Activated T-cell treated with anti-CD3 and anti-CD28 coated beads for 1 hour (primary cell): ENCODE results near the gene UBAC2.

Experiments
- DNase-seq: peaks from one replicate; pipeline ENCODE4 v3.0.0-alpha.2; 2020; ENCODE audit warnings: low read depth

UBAC2 gene

DNA sequence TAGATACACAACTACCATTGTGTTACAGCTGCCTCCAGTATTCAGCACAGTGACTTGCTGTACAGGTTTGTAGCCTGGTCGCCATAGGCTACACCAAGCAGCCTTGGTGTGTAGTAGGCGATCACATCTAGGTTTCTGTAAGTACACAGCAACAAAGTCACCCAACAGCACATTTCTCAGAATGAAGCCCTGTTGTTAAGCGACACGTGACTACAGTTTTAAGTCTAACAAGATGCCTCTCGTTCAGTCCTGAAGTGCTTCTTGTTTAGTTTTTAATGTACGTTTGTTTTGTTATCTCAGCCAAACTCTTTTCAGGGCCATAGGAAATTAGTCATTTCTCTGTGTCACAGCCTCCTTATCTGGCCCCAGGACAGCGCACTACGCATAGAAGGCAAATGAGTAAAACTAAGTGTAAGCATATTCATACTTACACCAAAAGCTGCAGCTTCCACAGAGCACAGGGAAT, 156.5 kb downstream of the UBAC2 start:
- no peak for DNase-seq

DNA sequence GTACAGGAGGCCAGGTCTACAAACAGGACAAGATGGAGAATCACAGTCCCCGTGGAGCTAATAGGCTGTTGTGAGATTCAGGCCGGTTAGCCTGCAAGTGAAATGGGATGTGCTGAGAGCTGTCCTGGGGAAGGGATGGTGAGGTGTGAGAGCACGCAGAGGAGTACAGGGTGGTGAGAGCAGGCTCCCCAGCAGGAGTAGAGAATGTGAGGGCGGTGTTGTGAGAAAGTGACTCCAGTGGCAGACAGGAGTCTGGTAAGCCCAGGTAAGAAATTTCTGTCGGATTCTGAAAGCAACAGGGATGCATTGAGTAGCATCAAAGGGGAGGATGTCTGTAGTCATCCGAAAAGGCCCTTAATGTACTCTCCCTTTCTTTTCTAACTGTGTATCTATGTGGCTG, 157.3 kb downstream of the UBAC2 start:
- no peak for DNase-seq

DNA sequence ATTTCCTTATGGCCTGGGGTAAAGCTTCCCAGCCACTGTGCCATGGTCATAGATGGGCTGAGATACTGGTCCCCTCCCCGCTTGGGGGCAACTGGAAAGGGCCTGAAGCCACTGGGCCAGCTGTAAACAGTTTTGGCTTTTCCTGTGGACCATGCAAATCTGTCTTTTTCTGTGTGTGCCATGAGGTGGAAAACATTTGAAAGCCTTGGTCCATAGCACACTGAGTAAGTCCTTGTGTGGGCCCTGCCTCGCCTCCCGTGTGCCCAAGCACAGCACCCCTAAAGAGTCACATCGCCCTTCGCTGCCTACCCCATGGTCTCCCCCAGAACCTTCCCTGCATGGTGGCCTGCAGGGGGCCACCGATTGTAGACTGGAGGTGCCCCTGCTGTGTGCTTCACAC, 158.9 kb downstream of the UBAC2 start:
- DNase-seq: no peak

DNA sequence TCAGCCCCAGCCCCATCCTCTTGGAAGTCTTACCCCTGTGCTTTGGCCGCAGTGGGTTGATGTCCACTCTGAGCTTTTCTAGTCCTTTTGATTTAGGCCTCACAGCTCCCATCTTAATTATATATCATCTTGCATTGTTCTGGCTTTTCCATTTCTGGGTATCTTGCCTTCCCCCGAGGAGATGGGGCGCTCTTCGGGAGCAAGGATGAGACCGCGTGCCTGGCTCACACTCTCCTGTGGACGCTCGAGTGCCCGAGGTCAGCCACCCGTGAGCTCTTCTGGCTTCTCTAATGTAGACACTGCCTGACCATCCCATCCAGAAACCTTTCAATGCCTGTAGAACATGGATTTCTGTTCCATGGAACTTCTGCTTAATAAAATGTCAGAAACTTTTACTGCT, 160.0 kb downstream of the UBAC2 start:
- no peak for DNase-seq

DNA sequence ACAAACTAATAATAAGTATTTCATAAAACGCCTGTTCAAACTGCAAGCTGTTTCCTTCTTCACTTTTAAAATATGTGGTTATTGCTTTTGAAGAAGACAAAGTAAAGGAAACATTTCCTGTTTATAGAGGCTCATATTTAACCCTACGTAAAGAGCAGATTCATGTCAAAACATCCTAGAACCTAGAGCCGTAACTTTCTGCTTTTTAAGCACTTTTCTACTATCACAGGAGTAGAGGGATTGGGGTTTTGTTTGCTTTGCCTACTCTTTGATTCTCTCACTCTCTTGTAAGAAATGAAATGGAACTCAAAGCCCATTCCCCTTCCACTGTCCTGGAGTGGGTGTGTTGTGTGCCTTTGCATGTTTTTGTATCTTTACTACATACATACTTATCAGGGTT, 160.5 kb downstream of the UBAC2 start:
- DNase-seq: no peak

DNA sequence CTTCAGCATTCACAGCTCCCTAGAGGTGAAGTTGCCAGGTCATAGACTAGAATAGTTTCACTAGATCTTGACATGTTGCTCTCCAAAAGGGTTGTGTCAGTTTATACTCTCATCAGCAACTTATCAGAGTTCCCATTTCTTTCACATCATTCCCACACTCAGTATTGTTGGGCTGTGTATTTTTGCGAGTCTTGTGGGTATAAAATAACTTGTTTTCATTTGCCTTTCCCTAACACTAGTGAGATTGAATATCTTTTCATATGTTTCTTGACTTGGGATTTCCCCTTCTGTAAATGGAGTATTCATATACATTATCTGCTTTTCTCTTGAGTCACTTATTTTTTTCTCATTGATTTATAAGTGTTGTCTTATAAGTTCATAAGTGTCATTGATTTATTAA, 161.7 kb downstream of the UBAC2 start:
- no peak for DNase-seq

DNA sequence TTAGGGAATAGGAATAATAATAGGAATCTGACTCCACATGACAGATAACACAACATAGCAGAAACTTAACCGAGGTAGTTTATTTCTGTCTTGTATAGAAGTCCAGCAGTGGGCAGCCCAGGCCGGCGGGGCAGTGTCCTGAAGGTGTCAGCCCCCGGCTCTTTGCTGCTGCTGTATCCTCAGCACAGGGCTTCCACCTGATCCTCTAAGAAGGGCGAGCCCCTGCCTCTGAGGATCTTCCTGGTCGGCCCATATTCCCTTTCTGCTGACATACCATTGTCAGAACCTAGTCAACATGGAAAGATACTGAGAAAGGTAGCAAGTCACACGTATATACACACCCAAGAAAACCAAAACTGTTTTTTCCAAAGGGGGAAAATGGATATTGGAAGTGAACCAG, 162.7 kb downstream of the UBAC2 start:
- no peak for DNase-seq

DNA sequence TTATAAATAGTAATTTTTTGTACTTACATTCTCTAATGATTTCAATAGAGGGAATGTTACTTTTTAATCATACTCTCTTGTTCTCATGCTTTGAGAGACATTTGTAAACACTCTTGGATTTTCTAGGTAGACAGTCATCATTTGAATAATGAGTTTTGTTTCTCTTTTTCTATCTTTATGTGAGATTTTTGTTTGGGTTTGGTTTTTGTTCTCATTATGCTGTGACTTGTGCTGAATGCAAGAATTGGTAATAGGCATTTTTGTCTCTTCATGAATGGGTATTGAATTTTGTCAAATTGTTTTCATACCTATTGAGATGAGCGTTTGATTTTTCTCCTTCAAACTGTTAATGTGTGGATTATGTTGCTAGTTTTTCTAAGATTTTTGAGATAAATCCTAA, 163.3 kb downstream of the UBAC2 start:
- DNase-seq: no peak

DNA sequence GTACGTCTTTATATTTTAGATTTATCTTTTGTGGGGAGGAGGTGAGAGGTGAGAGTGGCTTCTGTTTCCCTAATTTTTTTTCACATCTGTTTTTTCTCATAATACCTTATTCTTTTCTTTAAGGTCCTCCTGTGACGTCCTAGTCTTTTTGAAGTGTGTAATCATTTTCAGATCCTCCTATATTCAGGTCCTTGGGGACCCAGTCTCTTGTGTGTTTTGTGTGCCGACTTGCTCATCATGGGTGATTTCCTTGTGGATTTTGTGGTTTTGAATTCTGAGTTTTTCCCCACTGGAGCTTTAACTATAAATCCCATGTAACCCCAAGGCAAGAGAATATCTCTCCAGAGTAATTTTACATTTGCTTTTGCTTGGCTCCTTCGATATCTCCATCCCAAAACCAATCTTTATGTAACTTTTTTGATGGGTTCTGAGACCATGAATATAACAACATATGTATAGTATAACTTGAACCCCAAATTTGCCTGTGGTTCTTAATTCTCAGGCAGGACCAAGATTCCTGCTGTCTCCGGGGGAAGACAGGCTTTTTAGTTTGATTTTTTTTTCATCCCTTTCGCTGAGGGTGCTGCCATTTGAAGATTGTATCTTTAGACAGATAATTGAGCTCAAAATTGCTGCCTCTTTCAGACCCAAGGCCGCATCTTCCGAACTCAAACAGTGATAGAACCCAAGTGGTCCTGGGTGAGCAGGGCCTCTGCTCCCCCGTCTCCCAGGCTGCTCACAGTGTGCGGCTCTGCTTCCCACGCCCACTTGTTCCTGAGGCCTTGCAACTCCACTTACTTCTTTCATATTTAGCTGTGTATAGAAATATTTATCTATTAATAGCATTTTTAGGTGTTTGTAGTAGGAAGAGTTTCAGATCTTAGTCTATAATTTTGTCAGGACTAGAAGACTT, 165.7 kb downstream of the UBAC2 start:
- DNase-seq: no peak

DNA sequence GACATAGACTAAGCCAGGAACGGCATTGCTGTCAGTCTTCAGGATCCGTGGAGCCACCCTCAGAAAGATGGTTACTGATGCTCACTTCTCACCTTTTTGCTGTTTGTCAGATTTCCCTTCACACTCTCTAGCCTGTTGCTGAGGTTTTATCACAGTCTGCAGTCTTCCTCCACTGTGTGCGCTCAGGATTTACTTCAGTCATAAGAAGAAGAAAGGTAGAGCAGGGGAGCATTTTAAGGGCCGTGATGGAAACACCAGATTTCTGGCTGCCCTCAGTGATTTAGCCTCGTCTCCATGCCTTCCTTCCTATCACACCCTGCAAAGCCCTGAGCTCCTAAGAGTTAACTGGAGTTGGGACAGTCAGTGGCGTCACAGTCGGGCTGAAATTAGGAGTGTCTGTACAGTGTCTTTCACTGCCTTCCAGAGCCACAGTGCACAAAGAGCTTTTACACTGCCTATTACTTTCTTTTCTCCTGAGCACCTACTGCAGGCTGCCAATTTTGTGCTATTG, 166.5 kb downstream of the UBAC2 start:
- DNase-seq: no peak

DNA sequence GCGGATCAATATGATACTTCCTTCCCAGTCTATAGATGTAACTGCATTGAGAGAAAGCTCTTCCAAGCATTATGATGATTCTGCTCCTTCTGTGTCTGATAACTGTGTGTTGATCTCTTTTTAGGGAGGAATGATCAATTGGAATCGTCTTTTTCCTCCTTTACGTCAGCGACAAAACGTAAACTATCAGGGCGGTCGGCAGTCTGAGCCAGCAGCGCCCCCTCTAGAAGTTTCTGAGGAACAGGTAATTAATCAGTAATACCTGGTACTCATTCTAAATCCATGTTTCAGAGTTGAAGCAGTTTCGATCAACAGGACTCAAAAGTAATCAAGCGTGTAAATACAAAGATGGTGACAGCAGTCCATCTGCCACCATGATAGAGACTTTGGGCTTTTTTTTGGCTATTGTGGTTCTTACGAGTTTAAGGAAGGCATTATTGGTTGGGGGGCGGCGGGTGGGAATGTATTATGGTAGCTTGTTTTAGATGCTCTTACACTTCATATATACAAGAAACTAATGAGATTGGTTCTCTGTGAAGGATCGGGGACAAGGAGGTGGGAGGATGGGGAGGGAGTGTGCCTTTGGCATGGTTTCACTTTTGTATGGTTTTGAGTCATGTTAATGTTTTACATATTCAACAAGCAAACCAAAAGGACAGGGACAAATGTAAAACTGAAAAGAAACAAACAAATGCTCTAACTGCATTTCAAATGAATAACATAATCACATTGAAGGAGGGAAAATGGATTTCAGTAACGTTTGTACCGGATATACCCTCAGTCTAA, 167.2 kb downstream of the UBAC2 start:
- DNase-seq: no peak

DNA sequence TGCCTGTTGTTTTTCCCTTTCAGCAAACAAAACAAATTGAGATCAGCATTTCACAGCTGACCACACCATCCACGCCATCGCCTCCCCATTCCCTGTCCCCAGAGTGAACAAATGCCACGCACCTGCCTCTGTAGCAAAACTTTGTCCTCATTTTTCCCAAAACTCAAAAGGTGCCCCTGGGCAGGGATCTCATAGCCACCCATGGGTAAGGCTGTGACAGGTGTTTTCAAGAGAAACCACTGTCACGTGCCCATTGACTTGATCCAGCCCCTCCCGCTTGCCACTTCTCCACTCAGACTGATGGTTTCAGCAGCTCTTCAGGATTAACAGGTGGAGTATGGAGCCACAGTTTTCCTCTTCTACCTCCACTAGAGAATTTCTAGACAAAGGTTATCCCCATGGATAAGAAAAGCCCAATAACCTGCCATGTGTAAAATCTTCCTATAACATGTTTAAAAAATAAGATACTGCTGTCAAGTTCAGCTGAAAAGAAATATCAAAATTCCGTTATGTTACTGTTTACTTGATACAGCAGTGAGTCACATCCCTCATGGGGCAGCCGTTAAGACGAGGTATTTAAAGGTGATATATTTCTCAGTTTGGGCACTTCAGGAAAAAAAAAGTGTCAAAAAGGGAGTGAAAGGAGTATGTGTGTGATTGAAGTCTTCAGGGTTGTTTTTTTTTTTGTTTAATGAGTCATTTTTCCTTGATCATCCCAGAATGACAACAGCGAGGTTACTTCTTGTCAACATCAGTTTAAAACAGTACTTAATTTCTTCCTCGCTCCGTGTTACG, 170.0 kb downstream of the UBAC2 start:
- no peak for DNase-seq

DNA sequence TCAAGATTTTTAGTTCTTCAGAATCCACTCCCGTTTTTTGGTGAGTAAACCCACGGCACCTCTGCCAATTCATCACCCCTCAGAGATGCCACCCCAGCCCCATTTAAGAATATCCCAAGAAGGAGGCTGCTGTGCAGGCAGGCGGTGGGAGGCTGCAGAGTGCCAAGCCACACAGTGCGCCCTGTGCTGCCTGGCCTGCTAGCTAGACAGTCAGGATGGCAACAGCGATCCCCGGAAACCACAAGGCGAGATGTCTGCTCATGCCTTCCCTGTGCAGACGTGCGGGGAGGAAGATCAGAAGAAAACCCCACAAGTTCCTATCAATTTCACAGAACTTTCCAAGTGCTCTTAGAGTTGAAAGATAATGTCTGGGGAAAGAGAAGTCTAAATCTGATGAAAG, 171.3 kb downstream of the UBAC2 start:
- DNase-seq: no peak

DNA sequence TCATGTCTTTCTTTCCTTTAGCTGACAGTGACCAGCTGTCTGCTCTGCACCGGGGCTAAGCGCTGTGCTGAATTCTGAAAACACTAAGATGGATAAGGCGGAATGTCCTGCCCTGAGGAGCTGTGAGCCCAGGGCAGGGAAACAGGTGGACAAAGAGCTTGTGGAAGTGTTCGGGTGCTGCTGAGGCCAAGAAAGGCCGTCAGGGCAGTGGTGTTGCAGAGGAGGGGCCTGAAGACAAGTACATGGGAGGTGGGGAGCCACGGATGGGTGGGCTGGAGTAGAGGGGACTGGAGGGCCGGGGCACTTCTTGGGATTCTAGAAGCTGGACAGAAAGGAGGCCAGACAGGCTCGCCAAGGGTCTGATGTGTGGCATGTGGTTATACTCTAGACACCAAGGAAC, 172.8 kb downstream of the UBAC2 start:
- no peak for DNase-seq

DNA sequence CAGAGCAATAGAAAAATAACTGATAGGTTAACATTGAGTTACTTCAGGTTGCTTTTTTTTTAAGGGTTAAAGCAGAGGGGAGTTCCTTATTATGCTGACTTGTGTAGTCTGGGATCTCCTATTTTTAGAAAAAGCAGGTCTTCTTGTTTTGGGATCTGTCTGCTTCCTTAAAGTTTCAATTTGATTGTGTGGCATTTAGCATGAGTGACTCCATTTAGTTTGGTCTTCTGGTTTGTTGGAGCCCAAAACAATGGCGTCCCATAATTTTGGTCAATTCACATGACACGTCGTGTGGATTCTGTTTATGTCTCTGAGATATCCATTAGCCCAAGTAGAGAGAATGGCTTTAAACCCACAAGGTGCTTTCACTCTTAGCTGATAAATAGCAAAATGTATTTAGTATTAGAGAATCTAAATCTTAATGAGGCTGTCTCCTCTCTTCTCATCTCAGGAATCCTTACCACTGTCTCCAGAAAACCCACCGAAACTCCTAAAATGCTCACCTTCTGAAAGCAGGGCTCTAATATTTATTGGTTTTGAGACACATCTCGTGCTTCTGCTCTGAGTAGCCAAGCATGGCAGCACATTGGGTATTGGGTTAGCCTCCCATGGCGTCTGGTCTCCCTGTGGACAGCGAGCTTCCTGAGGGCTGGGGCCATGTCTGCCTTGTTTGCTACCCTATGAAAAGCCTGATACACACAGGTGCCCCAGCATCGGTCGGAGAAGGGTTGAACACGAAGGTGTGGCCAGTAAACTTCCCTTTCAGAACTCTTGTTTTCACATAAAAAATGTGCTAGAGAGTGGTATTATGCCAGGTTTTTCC, 173.7 kb downstream of the UBAC2 start:
- DNase-seq: no peak

DNA sequence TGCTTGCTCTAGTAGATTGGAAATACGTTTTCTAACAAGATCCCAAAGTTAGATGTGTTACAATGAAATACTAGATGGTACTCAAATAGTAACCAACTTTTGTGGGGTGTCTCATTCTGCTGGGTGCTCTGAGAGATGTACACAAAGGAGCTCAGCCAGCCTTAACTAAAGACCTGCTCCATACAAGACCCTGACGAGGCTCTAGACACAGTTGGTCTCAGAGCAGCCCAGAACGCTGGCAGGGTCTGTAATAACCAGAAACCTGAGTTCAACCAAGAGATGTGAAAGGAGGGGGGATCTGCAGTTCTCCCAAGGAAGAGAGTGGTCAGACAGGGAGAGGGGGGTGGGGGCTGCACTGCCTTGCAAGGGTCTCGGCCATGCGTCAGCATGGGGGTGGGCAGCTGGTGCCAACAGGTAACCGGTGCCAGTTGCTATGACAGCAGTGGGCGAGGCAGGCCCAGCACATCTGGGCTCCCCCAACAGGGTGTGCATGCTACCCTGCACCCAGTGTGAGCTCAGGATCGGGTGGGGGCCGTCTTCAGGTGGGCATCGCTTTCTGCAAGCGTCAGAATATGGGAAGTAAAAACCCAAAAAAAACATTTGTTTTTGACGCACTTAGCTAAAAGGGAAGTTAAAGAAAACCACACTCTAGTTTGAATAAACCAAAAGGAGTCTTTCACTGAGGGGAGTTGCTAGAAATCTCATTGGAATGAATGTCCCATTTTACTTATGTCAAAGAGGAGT, 174.5 kb downstream of the UBAC2 start:
- no peak for DNase-seq

DNA sequence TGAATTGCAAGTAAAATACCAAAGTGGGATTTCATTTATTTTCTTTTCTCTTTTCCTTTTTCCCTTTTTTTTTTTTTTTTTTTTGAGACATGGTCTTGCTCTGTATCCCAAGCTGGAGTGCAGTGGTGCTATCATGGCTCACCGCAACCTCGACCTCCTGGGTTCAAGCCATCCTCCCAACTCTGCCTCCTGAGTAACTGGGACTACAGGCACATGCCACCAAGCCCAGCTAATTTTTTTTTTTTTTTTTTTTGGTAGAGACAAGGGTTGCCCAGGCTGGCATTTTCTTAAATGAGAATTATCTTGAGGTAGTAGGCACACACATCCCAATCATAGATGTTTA, 175.1 kb downstream of the UBAC2 start:
- DNase-seq: no peak

DNA sequence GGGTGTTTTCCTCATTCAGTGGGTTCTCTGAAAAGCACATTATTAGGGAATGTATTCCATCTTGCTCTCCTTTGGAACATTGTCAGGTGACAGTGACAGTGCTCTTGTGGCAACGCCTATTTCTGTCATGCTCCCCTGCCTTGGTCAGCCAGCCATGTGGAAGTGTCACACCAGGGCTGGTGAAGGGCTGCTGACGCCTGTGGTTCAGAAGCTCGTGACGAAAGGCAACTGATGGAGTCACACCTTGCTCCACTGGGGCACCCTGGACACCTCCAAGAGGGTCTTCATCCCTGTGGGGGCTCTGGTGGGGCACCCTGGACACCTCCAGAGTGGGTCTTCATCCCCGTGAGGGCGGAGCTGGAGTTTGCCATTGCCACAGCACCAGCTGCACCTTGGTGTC, 175.5 kb downstream of the UBAC2 start:
- no peak for DNase-seq

DNA sequence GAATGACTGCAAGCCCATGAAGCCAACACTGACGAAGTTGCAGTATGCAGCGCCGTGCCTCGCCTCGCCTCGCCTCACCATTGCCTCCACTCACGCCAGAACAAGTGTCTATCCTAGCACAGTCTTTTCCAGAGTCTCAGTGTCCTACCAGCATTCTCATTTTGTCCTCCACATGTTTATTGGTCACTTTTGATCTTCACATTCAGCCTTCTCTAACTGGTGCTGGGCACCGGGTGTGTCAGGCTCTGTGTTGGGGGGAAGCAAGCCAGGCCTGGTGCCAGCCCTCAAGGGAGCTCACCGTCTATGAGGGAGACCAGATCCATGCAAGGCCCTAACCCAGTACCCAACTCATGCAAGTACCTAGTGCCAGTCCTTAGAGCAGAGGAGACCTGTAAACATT, 176.3 kb downstream of the UBAC2 start:
- DNase-seq: no peak

DNA sequence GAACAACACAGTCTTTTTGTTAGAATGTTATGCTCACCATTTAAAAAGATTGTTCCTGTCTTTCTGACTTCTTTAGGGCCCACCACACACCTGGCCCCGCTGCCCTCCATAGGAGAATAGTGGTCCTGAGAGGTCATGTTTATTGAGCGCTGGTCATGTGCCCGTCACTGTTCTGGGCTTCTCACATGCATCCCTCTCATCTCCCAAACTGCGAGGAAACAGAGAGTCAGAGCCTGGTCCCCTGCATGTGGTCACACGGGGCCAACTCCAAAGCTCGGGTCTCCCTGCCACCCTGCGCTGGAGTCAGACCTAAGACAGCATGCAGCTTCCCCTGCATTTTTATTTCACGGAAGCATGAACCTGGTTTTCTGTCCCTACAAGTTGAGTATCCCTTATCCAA, 177.0 kb downstream of the UBAC2 start:
- DNase-seq: no peak
